SKM-1 treated with dmso at 0.1 percent for 144 hours (cell line): ENCODE data around the gene PODN.

Source experiments
- DNase-seq: peaks from one replicate; lab custom pipeline; 2025; ENCODE audit not compliant: unreplicated experiment; lab: John Stamatoyannopoulos, UW

PODN gene, protein sequence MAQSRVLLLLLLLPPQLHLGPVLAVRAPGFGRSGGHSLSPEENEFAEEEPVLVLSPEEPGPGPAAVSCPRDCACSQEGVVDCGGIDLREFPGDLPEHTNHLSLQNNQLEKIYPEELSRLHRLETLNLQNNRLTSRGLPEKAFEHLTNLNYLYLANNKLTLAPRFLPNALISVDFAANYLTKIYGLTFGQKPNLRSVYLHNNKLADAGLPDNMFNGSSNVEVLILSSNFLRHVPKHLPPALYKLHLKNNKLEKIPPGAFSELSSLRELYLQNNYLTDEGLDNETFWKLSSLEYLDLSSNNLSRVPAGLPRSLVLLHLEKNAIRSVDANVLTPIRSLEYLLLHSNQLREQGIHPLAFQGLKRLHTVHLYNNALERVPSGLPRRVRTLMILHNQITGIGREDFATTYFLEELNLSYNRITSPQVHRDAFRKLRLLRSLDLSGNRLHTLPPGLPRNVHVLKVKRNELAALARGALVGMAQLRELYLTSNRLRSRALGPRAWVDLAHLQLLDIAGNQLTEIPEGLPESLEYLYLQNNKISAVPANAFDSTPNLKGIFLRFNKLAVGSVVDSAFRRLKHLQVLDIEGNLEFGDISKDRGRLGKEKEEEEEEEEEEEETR

DNA sequence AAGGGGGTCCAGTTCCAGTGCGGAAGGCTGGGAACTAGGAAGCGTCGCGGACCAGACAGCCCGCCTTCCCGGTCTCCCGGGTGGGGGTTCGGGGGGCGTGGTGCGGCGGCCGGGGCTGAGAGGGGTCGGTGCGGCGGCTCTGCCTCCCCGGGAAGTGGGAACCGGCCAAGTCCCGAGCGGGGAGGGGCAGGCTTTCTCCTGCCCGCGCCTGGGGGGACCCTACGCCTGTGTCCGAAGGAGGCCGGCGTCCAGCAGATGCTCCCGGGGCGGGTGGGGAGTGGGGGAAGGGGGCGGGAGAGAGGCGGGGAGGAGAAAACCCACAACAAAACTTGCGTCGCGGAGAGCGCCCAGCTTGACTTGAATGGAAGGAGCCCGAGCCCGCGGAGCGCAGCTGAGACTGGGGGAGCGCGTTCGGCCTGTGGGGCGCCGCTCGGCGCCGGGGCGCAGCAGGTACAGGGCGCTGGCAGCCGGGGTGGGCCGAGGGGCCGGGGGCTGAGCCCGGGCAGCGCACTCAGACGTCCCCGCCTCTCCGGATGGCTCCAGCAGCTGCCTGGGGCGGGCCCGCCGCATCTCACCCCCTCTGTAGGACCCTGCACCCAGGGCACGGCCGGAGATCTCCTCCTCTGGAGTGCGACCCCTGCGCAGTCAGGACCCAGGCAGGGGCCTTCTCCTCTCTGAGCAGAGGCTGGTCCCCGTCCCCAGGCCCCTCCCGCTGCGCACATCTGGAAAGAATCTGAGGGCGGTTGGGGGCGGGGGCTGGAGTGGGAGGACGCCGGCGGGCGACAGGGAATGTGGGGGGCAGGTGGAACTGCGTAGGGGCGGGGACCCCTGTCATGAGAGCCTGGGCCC lies at the start of gene PODN:
Gene PODN (plus strand): TSS at position 355 of the 849 bp plus-strand sequence. CDS start 7,643 bp downstream, outside the sequence.
- DNase-seq: no peak

DNA sequence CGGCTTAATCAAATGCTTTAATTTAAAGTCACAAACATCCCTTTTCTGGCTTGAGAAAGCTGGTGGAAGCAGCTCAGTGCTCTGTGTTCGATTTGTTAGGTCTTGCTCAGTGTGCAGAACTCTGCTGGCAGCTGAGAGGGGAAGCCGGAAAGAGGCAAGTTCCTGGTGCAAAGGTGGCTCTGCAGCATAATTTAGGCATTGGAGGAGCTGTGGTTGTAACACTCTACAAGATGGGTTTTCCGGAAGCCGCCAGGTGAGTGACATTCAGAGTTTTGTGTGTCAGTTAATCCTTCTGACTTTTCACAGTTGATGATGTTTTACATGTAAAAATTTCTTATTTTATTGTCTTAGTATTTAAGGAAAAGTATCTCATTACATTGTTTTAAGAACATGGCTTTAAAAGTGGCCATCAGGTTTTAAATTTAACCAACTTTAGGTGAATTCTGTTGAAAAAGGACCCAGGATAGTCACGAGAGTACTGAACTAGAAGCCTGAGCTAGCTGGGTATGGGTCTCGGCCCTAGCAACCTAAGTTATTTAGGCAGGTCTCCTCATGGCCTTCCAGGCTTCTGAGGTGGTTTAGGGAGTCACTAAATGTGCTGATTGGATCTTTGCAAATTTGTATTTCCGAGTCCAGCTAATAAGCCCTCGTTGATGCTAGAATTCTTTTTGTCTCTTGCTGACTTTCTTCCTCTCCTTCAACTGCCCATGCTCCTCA lies 47.1 kb upstream of the PODN start:
- peak; percentile 90 for DNase-seq

DNA sequence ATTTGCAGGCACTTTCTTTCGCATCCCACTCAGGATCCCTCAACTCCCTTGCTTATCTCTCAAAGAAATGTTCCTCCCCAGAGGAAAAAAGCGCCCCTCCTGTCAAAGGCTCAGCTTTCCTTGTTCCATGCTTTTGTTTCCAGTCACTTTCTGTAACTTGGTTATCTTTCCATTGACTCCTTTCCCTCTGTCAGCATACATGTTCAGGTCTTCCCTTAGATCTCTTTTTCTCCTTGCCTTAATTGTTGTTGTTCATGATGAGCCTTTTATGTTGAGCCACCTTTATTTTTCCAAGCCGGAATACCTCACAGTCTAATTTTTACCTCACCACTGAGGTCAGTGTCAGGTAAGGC lies 46.5 kb upstream of the PODN start:
- DNase-seq: no peak

DNA sequence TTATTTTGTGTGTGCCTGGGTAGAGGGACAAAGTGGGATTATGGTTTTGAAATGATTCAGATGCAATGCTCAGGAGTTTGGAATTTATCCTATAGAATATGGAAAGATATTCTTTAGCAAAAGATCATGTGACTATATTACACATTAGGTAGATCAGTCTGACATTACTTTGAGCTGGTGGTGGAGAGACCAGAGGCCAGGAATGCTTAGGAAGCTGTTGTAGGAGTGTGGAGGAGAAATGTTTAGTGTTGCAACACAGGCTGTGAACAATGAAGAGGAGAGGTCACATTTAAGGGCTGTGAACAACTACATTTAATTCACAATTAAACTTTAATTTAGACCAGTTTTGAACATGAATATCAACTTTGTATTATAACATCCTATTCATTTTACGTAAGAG lies 45.3 kb upstream of the PODN start:
- DNase-seq: no peak

DNA sequence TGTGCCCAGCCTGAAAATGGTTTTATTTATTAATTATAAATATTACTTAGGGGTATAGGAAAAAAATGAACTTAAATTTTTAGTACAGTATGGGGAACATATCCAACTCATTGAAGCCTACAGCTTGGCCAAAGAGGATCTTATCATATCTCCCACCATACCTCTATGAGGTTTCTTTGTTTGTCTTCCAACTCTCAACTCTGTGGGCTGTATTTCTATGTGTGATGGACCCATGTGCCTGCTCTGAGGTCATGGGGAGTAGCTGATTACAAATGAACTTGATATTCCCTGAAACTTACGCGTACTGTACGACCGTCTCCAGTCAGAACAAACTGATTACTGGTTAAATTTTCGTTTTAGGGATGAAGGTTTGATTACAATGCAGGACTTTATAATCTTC lies 41.4 kb upstream of the PODN start:
- DNase-seq: no peak

DNA sequence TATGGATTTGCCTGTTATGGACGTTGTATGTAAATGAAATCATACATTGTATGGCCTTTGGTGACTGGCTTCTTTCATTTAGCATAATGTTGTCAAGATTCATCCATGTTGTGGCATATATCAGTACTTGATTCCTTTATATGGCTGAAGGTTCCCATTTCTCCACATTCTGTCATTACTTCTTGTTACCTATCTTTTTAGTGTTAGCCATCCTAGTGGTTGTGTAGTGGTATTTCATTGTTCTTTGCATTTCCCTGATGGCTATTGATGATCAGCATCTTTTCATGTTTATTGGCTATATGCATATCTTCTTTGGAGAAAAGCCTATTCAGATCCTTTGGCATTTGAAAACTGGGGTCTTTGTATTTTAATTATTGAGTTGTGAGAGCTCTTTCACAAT lies 39.8 kb upstream of the PODN start:
- no peak for DNase-seq

DNA sequence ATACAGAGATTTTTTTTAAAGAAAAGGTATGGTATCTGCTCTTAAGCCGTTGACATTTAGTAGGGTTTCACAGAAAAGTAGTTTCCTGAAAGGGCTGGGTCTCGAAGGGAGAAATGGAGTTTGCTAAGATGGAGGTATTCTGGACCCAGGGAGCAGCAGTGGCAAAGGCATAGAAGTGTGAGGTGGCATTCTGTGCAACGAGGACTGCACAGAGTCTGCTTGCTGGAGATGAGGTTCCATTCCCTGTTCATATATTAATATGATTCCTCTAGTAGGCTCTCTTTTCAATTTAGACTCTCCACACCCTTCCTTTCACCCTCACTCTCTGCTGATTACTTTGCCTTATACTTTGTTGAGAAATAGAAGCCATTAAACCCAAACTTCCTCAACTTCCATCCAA lies 38.5 kb upstream of the PODN start:
- DNase-seq: no peak

DNA sequence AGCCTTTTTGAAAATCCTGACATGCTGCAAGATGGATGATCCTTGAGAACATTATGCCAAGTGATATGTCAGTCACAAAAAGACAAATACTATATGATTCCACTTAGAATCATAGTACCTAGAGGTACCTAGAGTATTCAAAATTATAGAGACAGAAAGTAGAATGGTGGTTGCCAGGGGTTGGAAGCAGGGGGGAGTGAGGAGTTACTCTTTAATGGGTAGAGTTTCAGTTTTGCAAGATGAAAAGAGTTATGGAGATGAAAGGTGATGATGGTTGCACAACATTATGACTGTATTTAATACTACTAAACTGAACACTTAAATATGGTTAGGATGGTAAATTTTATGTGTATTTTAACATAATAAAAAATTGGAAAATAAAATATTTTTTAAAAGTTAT lies 37.9 kb upstream of the PODN start:
- DNase-seq: no peak

DNA sequence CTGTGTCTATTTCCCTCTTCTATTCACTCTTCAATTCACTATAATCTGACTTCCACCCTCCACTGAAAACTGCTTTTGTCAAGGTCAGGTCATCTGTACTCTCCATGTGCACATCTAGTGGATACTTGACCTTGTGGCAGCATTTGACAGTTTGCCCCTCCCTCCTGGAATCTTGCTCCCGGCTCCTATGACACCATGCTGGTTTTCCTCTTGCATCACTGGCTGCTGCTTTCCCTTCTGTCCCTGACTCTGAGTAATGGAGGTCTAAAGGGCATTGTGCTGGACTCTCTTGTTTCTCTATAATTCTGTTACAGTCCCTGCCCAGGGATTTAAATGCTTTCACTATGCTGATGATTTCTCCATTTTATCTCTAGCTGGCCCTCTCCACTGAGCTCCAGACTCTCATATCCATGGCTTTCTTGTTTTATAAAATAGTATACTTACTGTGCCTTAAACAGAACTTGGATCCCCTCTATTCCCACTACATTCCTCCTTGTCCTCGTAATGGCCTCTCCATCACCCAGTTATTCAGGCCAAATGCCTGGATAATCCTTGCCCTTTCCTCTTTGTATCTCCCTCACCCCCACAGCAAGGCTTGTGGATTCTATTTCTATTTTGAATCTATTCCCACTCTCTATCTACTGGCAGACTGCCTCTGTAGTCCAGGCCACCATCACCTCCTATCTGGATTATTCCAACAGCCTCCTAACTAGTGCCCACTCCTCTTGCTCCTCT lies 36.8 kb upstream of the PODN start:
- DNase-seq: no peak

DNA sequence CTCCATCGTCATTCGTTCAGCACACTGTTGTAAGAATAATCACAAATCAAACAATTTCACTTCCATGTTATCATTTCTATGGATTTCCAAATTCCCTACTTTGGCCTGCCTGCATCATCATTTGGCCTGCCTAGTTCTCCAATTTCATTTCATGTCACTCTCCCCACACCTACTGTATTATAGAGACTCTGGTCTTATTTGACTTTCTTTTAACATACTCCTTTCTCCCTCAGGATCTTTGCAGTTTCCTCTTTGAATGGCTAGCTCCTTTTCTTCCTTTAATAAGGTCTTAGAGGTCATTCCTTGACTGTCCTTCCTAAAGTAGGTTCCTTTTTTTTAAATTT lies 36.3 kb upstream of the PODN start:
- DNase-seq: no peak

DNA sequence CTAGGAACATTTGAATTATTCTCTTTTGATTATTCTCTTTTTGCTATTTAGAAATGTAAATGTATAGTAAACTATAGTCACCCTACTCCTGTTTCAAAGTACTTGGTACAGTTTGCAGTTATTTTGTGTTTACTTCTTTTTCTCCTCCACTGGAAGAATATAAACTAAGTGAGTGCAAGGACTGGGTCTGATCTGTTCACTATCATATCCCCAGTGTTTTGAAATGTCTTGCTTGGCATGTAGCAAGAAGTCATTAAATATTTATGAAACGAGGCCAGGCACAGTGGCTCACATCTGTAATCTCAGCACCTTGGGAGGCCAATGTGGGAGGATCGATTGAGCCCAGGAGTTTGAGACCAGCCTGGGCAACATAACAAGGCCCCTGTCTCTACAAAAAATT lies 35.8 kb upstream of the PODN start:
- DNase-seq: no peak

DNA sequence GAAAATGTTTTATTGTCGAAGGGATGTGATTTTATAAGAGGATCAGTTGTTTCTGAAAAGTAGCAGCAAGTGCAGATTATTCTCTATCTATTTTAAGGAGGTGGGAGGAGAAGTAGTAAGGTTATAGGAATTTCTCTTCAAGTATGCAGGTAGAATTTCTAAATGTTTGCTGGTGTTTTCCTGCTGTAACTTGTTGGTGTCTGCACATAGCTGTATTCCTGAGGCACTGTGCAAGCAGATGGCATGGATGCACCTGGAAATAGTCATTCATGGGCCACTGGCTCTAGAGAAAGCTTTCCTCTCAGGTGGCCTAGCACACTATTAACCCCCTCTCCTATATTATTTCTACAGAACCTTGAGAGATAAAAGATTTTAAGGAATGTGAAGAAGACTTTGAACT lies 30.3 kb upstream of the PODN start:
- DNase-seq: no peak

DNA sequence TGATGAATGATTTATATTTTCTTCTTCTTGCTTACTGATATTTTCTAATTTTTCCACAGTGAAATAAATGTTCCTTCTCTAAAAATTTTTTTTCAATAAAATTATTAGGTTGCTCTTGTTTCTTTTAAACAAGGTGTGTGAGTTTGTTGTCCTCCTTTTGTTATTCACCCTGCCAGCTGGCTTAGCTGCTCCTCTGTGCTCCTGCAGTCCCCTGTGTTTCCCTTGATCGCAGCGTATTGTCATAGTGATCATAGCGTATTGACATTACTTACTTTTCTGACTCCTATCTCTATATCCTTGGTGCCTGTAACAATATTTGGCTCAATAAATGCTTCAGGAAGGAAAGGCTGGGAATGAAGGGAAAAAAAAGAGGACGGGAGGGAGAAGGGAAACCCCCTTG lies 24.9 kb upstream of the PODN start:
- DNase-seq: no peak

DNA sequence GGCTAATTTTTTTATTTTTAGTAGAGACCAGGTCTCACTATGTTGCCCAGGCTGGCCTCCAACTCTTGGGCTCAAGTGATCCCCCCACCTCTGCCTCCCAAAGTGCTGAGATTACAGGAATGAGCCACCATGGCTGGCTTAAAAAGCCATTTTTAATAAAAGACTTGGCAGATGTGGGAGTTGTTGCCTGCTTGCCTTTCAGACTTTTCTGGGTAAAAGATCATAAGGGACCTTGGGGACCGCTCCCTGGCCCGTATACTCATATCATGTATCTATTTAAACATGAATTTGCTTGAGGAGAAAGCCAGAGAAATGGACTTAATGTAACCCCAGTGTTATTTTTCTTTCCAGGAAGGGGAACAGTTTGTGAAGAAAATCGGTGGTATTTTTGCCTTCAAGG lies 23.4 kb upstream of the PODN start:
- DNase-seq: no peak

DNA sequence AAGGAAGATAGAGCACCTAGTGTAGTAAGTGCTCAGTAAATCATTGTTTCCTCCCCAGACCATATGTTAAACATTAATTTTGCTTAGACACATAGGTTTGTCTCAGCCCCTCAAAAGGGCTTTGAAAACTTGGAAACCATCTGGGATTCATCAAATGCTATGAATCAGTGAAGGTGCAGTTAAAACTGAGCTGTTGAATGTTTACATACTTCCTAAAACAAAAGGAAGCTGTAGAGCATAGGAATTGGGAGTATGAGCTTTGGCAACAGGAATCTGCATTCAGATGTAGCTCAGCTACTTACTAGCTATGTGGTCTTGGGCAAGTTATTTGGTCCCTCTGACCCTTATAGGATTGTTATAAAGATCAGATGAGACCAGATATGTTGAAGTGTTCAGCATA lies 18.7 kb upstream of the PODN start:
- DNase-seq: no peak

DNA sequence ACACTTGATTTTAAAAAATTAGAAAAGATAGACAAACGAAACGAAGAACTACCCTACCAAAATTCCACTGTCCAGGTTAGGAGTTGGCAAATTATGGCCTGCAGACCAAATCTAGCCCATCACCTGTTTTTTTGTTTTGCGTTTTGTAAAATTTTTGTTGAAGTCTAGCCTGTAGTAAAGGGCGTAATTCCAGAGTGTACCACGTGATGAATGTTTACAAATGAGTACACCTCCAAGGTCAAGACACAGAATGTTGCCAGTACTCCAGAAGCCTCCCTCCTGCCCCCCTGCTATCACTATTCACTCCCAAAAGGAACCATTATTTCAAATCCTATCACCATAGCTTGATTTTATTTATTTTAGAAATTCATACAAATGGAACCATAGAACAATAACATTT lies 17.1 kb upstream of the PODN start:
- DNase-seq: no peak

DNA sequence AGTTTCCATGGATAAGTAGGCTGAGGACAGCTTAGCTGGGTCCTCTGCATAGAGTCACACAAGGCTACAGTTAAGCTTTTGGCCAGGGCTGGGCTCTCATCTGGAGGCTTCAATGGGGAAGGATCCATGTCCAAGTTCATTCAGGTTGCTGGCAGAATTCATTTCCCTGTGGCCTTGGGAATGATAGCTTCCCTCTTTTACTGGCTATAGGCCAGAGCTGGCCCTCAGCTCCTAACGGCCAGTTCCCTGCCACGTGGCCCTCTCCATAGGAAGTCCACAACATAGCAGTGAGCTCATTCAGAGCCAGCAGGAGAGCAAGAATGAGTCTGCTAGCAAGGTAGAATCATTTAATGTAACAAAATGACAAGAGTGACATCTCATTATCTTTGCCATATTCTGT lies 15.1 kb upstream of the PODN start:
- DNase-seq: no peak

DNA sequence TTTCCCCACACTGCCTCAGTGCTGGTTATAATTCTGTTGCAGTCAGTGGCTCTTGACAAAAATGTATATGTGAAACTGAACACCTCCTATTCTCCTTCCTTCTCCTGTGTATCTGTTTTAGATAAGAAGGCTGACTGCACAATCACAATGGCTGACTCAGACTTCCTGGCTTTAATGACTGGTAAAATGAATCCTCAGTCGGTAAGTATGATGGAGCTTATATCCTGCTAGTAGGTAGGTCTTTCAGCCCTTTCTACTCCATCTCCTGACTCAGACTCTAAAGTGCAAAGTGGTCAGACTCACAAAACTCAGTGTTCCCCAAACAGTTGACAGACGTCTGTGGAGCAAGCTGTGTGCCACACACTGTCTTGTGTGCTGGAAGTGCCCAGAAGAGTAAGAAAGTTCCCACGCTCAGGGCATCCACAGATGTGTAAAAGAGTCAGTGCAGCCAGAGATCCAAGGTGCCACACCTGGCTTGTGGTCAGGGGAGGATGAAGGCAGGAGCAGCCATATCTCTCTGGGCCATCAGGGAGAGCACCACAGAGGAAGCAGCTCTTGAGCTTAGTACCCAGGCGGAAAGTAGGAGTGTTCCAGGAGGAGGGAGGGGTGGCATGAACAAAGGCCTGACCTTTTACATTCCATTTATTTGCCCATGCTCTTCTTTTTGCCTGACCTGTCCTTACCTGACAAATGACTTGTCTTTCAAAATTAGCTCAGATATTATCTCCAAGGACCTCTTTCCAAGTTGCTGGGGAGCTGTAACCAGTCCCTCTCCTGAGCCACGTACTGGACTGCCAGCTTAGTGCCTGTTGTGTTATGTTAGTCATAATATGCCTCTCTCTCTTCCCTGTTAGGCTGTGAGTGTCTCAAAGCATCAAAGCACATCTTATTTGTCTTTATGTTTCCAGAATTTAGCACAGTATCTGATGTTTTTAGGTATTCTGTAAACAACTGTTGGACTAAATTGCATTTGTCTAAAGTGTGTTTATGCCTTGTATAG lies 14.0 kb upstream of the PODN start:
- no peak for DNase-seq

DNA sequence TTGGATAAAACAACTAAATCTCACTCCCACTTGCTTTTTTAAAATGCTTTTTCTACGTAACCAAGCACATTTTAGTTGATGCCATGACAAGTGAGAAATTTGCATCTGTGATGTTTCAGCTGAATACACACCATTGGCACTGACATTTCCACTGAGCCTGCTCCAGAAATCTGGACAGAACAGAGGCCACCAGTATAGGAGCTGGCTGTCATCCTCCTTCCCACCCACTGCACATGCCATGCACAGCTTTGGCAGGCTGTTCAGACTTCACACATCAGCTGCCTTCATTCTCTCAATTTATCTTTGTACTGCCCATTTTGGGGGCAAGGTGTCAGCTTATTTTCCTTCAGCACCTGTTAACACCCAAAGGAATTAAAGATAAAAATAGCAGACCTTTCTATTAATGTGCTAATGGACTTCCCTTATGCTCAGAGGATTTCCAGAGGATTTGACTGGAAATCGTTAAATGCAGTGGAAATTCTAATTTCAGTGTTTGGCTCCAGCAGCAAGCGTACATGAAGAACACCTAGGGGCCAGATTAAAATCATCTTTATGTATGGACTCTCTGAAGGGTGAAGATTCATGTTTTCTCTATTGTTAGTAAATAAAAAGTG lies 12.9 kb upstream of the PODN start:
- no peak for DNase-seq
